B cell (primary cell): Measurements from ENCODE around the gene ZNF507.

Source experiments
- EZH2 ChIP-seq: IDR thresholded peaks from 2 replicates; pipeline ENCODE4 v1.6.1; 2012; ENCODE audit warnings: borderline replicate concordance, low read depth, mild to moderate bottlenecking, moderate library complexity, low read length; ENCODE audit not compliant: insufficient read depth, poor library complexity, severe bottlenecking
- TF ChIP-seq, protein P1 (sequence below): fragments of 200-600 bp; IDR thresholded peaks from one replicate; pipeline ENCODE4 v1.8.0; 2022; ENCODE audit warnings: antibody characterized with exemption, mild to moderate bottlenecking

GRCh38 chr19:32343550-32344262 lies 1.7 kb upstream of the ZNF507 start:
- TF ChIP-seq, protein P1, sequence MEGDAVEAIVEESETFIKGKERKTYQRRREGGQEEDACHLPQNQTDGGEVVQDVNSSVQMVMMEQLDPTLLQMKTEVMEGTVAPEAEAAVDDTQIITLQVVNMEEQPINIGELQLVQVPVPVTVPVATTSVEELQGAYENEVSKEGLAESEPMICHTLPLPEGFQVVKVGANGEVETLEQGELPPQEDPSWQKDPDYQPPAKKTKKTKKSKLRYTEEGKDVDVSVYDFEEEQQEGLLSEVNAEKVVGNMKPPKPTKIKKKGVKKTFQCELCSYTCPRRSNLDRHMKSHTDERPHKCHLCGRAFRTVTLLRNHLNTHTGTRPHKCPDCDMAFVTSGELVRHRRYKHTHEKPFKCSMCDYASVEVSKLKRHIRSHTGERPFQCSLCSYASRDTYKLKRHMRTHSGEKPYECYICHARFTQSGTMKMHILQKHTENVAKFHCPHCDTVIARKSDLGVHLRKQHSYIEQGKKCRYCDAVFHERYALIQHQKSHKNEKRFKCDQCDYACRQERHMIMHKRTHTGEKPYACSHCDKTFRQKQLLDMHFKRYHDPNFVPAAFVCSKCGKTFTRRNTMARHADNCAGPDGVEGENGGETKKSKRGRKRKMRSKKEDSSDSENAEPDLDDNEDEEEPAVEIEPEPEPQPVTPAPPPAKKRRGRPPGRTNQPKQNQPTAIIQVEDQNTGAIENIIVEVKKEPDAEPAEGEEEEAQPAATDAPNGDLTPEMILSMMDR: no peak
- no peak for TF ChIP-seq EZH2
